HepG2 (cell line): Measurements from ENCODE around the gene RPS6KL1. TPM values are rescaled to one million over a fixed set of nuclear protein-coding genes. Genes with fewer than 3 reads are reported as not detected.

Experiments
- ELF4 ChIP-seq: sonication (generic); formaldehyde crosslinking; IDR thresholded peaks from 2 replicates; pipeline ENCODE4 v1.5.0; 2020; ENCODE audit warnings: missing genetic modification reagents, mild to moderate bottlenecking, moderate library complexity, borderline replicate concordance
- FOSL1 ChIP-seq: sonication (generic); formaldehyde crosslinking; IDR thresholded peaks from 2 replicates; pipeline ENCODE4 v1.9.0; 2021; ENCODE audit warnings: missing genetic modification reagents, borderline replicate concordance
- ISL2 ChIP-seq: sonication (generic); formaldehyde crosslinking; IDR thresholded peaks from 2 replicates; pipeline ENCODE4 v1.5.0; 2020; ENCODE audit warnings: missing genetic modification reagents
- SIN3B ChIP-seq: fragments of 150-350 bp; IDR thresholded peaks from 2 replicates; pipeline ENCODE4 v1.6.1; 2014; ENCODE audit warnings: low read length
- SNAPC2 ChIP-seq: sonication (generic); formaldehyde crosslinking; IDR thresholded peaks from 2 replicates; pipeline ENCODE4 v1.8.1; 2022; ENCODE audit warnings: mild to moderate bottlenecking, missing genetic modification reagents
- ZNF10 ChIP-seq: sonication (generic); formaldehyde crosslinking; IDR thresholded peaks from 2 replicates; pipeline ENCODE4 v1.4.0; 2020; ENCODE audit warnings: mild to moderate bottlenecking, low read depth, missing genetic modification reagents, borderline replicate concordance
- ZNF138 ChIP-seq: sonication (generic); formaldehyde crosslinking; IDR thresholded peaks from 2 replicates; pipeline ENCODE4 v1.5.0; 2020; ENCODE audit warnings: mild to moderate bottlenecking, low read depth, missing genetic modification reagents
- ZNF225 ChIP-seq: sonication (generic); formaldehyde crosslinking; IDR thresholded peaks from 2 replicates; pipeline ENCODE4 v1.4.0; 2020; ENCODE audit warnings: mild to moderate bottlenecking, missing genetic modification reagents
- ZNF367 ChIP-seq: sonication (generic); formaldehyde crosslinking; IDR thresholded peaks from 2 replicates; pipeline ENCODE4 v1.4.0; 2020; ENCODE audit warnings: missing genetic modification reagents, borderline replicate concordance
- ZNF549 ChIP-seq: sonication (generic); formaldehyde crosslinking; IDR thresholded peaks from 2 replicates; pipeline ENCODE4 v1.5.0; 2020; ENCODE audit warnings: missing genetic modification reagents
- ZNF749 ChIP-seq: sonication (generic); formaldehyde crosslinking; IDR thresholded peaks from 2 replicates; pipeline ENCODE4 v1.8.0; 2022; ENCODE audit warnings: mild to moderate bottlenecking, missing genetic modification reagents, moderate library complexity, borderline replicate concordance
- polyA plus RNA-seq, 8 experiments: library from polyadenylated mRNA; depleted of rRNA in 3 of 8; stranded (reverse) in 7 of 8; unstranded in 1 of 8; fragments of >200 nt; fragmentation: Illumina TruSeq in 4 of 8; extraction: Trizol in 4 of 8; gene quantifications; 2 replicates each; pipeline versions ENCODE4 v1.2.1 to v1.2.3, GENCODE V29; 2011 to 2016; ENCODE audit warnings: low read depth in 4 of 8, missing spikeins in 1 of 8, mixed read lengths in 1 of 8; ENCODE audit not compliant: insufficient read depth in 1 of 8
- total RNA-seq, 5 experiments: library from RNA; depleted of rRNA; stranded (reverse); fragments of >200 nt; fragmentation: Illumina TruSeq; extraction: Trizol; gene quantifications; 2 replicates each; pipeline ENCODE4 v1.2.3, GENCODE V29; 2016; ENCODE audit warnings: low read depth in 1 of 5
- TF ChIP-seq, protein P1 (sequence below): sonication (generic); formaldehyde crosslinking; conservative IDR thresholded peaks from 2 replicates; pipeline ENCODE4 v1.8.0; 2022; ENCODE audit warnings: mild to moderate bottlenecking, moderate library complexity, missing genetic modification reagents
- TF ChIP-seq, protein P2 (sequence below): sonication (generic); formaldehyde crosslinking; IDR thresholded peaks from 2 replicates; pipeline ENCODE4 v1.4.0; 2020; ENCODE audit warnings: mild to moderate bottlenecking, missing genetic modification reagents
- TF ChIP-seq, protein P3 (sequence below): sonication (generic); formaldehyde crosslinking; IDR thresholded peaks from 2 replicates; pipeline ENCODE4 v1.4.0; 2020; ENCODE audit warnings: mild to moderate bottlenecking, missing genetic modification reagents
- TF ChIP-seq, protein P4 (sequence below): IDR thresholded peaks from 2 replicates; pipeline ENCODE4 v1.6.1; 2012; ENCODE audit warnings: inconsistent platforms
- TF ChIP-seq, protein P5 (sequence below): sonication (generic); formaldehyde crosslinking; IDR thresholded peaks from 2 replicates; pipeline ENCODE4 v1.4.0; 2020; ENCODE audit warnings: missing genetic modification reagents, borderline replicate concordance

RPS6KL1 gene
- total and polyA plus RNA-seq, 2 of the 13 experiments (the other 11 are each of a cell fraction or from before 2014, with no cell fraction given): 6.5 to 11.5 TPM

DNA sequence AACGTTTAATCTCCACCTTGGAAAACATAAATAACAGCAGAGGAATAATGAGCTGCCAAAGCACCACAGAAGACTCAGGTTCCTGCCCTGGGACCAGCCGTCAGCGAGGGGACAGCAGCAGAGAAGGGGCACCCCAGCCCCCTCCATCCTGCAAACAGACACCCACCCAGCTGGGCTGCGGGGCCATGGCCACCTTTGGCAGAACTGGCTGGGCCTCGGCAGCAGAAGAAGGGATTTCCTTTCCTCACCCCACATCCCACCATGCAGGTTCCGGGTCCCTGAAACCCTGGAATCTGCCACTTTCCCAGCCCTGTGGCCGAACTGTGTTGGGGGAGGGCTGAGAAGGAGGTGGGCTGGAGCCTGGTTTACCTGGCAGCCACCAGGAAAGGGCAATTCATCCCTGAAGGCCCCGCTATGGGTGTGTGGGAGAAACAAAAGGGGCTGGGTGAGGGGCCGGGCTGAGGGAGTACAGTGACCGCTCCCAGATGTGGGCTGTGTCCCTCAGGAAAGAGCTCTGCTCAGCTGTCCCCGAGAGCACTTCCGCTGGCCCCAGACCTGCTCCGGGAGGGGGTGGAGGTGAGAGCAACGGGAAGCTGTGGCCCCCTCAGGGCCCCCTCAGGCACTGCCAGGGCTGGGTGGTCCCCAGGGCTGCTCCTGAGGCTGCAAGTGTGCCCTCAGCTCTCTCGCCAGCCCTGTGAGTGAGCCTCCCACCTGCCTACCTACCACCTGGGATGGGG lies 28.6 kb upstream of the RPS6KL1 start (continued):
- TF ChIP-seq SNAPC2 (no peak), ZNF749 (CRISPR knock-in tag) (no peak), ISL2 (CRISPR knock-in tag) (no peak; the same call in 1 of the 2 replicates), ZNF225 (CRISPR knock-in tag) (no peak), ZNF138 (CRISPR knock-in tag) (no peak), ZNF10 (CRISPR knock-in tag) (no peak), ZNF549 (CRISPR knock-in tag) (no peak), ELF4 (CRISPR knock-in tag) (no peak), FOSL1 (CRISPR knock-in tag) (no peak), SIN3B (no peak), ZNF367 (no peak)
- TF ChIP-seq, protein P1, sequence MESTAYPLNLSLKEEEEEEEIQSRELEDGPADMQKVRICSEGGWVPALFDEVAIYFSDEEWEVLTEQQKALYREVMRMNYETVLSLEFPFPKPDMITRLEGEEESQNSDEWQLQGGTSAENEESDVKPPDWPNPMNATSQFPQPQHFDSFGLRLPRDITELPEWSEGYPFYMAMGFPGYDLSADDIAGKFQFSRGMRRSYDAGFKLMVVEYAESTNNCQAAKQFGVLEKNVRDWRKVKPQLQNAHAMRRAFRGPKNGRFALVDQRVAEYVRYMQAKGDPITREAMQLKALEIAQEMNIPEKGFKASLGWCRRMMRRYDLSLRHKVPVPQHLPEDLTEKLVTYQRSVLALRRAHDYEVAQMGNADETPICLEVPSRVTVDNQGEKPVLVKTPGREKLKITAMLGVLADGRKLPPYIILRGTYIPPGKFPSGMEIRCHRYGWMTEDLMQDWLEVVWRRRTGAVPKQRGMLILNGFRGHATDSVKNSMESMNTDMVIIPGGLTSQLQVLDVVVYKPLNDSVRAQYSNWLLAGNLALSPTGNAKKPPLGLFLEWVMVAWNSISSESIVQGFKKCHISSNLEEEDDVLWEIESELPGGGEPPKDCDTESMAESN: peak; percentile 75; the same call in 1 of the 2 replicates
- TF ChIP-seq, protein P2, sequence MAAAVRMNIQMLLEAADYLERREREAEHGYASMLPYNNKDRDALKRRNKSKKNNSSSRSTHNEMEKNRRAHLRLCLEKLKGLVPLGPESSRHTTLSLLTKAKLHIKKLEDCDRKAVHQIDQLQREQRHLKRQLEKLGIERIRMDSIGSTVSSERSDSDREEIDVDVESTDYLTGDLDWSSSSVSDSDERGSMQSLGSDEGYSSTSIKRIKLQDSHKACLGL (CRISPR knock-in tag): peak; percentile 54; the same call in 1 of the 2 replicates
- TF ChIP-seq, protein P3, sequence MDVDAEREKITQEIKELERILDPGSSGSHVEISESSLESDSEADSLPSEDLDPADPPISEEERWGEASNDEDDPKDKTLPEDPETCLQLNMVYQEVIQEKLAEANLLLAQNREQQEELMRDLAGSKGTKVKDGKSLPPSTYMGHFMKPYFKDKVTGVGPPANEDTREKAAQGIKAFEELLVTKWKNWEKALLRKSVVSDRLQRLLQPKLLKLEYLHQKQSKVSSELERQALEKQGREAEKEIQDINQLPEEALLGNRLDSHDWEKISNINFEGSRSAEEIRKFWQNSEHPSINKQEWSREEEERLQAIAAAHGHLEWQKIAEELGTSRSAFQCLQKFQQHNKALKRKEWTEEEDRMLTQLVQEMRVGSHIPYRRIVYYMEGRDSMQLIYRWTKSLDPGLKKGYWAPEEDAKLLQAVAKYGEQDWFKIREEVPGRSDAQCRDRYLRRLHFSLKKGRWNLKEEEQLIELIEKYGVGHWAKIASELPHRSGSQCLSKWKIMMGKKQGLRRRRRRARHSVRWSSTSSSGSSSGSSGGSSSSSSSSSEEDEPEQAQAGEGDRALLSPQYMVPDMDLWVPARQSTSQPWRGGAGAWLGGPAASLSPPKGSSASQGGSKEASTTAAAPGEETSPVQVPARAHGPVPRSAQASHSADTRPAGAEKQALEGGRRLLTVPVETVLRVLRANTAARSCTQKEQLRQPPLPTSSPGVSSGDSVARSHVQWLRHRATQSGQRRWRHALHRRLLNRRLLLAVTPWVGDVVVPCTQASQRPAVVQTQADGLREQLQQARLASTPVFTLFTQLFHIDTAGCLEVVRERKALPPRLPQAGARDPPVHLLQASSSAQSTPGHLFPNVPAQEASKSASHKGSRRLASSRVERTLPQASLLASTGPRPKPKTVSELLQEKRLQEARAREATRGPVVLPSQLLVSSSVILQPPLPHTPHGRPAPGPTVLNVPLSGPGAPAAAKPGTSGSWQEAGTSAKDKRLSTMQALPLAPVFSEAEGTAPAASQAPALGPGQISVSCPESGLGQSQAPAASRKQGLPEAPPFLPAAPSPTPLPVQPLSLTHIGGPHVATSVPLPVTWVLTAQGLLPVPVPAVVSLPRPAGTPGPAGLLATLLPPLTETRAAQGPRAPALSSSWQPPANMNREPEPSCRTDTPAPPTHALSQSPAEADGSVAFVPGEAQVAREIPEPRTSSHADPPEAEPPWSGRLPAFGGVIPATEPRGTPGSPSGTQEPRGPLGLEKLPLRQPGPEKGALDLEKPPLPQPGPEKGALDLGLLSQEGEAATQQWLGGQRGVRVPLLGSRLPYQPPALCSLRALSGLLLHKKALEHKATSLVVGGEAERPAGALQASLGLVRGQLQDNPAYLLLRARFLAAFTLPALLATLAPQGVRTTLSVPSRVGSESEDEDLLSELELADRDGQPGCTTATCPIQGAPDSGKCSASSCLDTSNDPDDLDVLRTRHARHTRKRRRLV (CRISPR knock-in tag): no peak
- TF ChIP-seq, protein P4, sequence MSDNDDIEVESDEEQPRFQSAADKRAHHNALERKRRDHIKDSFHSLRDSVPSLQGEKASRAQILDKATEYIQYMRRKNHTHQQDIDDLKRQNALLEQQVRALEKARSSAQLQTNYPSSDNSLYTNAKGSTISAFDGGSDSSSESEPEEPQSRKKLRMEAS: no peak
- TF ChIP-seq, protein P5, sequence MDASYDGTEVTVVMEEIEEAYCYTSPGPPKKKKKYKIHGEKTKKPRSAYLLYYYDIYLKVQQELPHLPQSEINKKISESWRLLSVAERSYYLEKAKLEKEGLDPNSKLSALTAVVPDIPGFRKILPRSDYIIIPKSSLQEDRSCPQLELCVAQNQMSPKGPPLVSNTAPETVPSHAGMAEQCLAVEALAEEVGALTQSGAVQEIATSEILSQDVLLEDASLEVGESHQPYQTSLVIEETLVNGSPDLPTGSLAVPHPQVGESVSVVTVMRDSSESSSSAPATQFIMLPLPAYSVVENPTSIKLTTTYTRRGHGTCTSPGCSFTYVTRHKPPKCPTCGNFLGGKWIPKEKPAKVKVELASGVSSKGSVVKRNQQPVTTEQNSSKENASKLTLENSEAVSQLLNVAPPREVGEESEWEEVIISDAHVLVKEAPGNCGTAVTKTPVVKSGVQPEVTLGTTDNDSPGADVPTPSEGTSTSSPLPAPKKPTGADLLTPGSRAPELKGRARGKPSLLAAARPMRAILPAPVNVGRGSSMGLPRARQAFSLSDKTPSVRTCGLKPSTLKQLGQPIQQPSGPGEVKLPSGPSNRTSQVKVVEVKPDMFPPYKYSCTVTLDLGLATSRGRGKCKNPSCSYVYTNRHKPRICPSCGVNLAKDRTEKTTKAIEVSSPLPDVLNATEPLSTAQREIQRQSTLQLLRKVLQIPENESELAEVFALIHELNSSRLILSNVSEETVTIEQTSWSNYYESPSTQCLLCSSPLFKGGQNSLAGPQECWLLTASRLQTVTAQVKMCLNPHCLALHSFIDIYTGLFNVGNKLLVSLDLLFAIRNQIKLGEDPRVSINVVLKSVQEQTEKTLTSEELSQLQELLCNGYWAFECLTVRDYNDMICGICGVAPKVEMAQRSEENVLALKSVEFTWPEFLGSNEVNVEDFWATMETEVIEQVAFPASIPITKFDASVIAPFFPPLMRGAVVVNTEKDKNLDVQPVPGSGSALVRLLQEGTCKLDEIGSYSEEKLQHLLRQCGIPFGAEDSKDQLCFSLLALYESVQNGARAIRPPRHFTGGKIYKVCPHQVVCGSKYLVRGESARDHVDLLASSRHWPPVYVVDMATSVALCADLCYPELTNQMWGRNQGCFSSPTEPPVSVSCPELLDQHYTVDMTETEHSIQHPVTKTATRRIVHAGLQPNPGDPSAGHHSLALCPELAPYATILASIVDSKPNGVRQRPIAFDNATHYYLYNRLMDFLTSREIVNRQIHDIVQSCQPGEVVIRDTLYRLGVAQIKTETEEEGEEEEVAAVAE (CRISPR knock-in tag): no peak
